OCI-LY7 (cell line): ENCODE results near the gene STH. TPM values are rescaled to one million over a fixed set of nuclear protein-coding genes. Genes with fewer than 3 reads are reported as not detected.

Source experiments
- BruUV-seq: library from RNA; stranded (reverse); fragments of 400-500 nt; replicated peaks from 2 replicates; lab custom pipeline; 2021; lab: Mats Ljungman, UMichigan
- CTCF ChIA-PET: fragments of 300-600 bp; sonication (Branson Sonifier 250); formaldehyde crosslinking; loops from one replicate; lab custom pipeline; 2022; ENCODE audit warnings: antibody characterized with exemption; ENCODE audit not compliant: unreplicated experiment; lab: Charles Lee
- POLR2A ChIA-PET: fragments of 300-600 bp; sonication (Branson Sonifier 250); formaldehyde crosslinking; loops from one replicate; lab custom pipeline; 2022; ENCODE audit warnings: antibody characterized with exemption; lab: Charles Lee
- DNase-seq: peaks from one replicate; pipeline ENCODE4 v3.0.0-alpha.2; 2015; ENCODE audit warnings: low spot score
- H2AFZ ChIP-seq: fragments of 200-600 bp; sonication (generic), shearing (Covaris generic); 2 replicates; pipeline ENCODE4 v1.6.1; 2014; ENCODE audit warnings: mild to moderate bottlenecking, antibody characterized with exemption, low read length, moderate library complexity
- H3K27ac ChIP-seq: fragments of 200-600 bp; sonication (generic); 2 replicates; pipeline ENCODE4 v1.5.1; 2014; ENCODE audit warnings: mixed run types, low read depth, mild to moderate bottlenecking, moderate library complexity, low read length, inconsistent platforms; ENCODE audit not compliant: poor library complexity, severe bottlenecking
- H3K36me3 ChIP-seq: fragments of 200-600 bp; sonication (generic); 2 replicates; pipeline ENCODE4 v1.6.1; 2014; ENCODE audit warnings: mild to moderate bottlenecking, antibody characterized with exemption, low read length, moderate library complexity, mixed read lengths; ENCODE audit not compliant: insufficient read depth
- H3K4me1 ChIP-seq: fragments of 200-600 bp; sonication (generic); 2 replicates; pipeline ENCODE4 v1.5.1; 2014; ENCODE audit warnings: mild to moderate bottlenecking, low read length; ENCODE audit not compliant: insufficient read depth, poor library complexity, severe bottlenecking
- H3K4me2 ChIP-seq: fragments of 200-600 bp; sonication (generic); 2 replicates; pipeline ENCODE4 v1.6.1; 2014; ENCODE audit warnings: mild to moderate bottlenecking, low read length
- H3K4me3 ChIP-seq: fragments of 200-600 bp; sonication (generic); 2 replicates; pipeline ENCODE4 v1.5.1; 2014; ENCODE audit warnings: mild to moderate bottlenecking, low read depth, low read length; ENCODE audit not compliant: poor library complexity, severe bottlenecking
- H3K79me2 ChIP-seq: fragments of 200-600 bp; sonication (generic); 2 replicates; pipeline ENCODE4 v1.6.1; 2016; ENCODE audit warnings: low read depth, mild to moderate bottlenecking, low read length, moderate library complexity, mixed read lengths; ENCODE audit not compliant: insufficient read depth
- H3K9me2 ChIP-seq: fragments of 200-600 bp; sonication (generic); 2 replicates; pipeline ENCODE4 v1.6.1; 2016; ENCODE audit warnings: mild to moderate bottlenecking, low read length, mixed read lengths; ENCODE audit not compliant: insufficient read depth
- H3K9me3 ChIP-seq: fragments of 200-600 bp; sonication (generic); 2 replicates; pipeline ENCODE4 v1.6.1; 2014; ENCODE audit warnings: mild to moderate bottlenecking, mixed run types, low read length, mixed read lengths
- H4K20me1 ChIP-seq: fragments of 200-600 bp; sonication (generic); 2 replicates; pipeline ENCODE4 v1.6.1; 2014; ENCODE audit warnings: mild to moderate bottlenecking, antibody characterized with exemption, low read length, moderate library complexity, mixed read lengths; ENCODE audit not compliant: insufficient read depth
- CTCF ChIP-seq: fragments of 200-600 bp; sonication (generic); conservative IDR thresholded peaks from 2 replicates; pipeline ENCODE4 v1.5.1; 2014; ENCODE audit warnings: mild to moderate bottlenecking, antibody characterized with exemption, low read length, moderate library complexity, mixed read lengths
- EZH2phosphoT487 ChIP-seq: fragments of 200-600 bp; sonication (generic); IDR thresholded peaks from 2 replicates; pipeline ENCODE4 v1.6.1; 2018; ENCODE audit warnings: low read depth, borderline replicate concordance, mild to moderate bottlenecking, mixed run types, antibody characterized with exemption, low read length, moderate library complexity, mixed read lengths
- intact Hi-C: fragments of 100-400 bp; cut with micrococcal nuclease; formaldehyde crosslinking; loops from one replicate; pipeline ENCODE4 v1.10.0; 2022; ENCODE audit not compliant: unreplicated experiment
- total RNA-seq, 2 experiments: library from RNA; depleted of rRNA in 1 of 2; stranded (reverse); fragments of >200 nt in 1 of 2; shearing (Covaris generic) in 1 of 2; gene quantifications; 2 replicates each; pipeline ENCODE4 v1.2.3, GENCODE V29; 2014 to 2022

Gene STH
- total RNA-seq, 2 experiments from 2014 or later = not detected

GRCh38 chr17:45958307-45958706 is 40.7 kb upstream of the STH start:
- ChIA-PET POLR2A (no interaction called here), CTCF (no interaction called here)
- Histone ChIP-seq H4K20me1 (no peaks in the 10 kb centered on the region), H3K27ac (no peak overlapping the region), H3K4me3 (no peak overlapping the region), H3K9me2 (no peaks in the 10 kb centered on the region), H3K36me3 (no peaks in the 10 kb centered on the region), H3K4me1 (no peaks in the 10 kb centered on the region), H3K4me2 (no peak overlapping the region), H2AFZ (no peak overlapping the region), H3K9me3 (no peaks in the 10 kb centered on the region), H3K79me2 (no peaks in the 10 kb centered on the region)
- no TSS peak for BruUV-seq
- TF ChIP-seq CTCF (no peak), EZH2phosphoT487 (no peak)
- no peak for DNase-seq
- intact Hi-C loops = no loop called here

GRCh38 chr17:45958994-45959665 is 39.9 kb upstream of the STH start:
- no peaks in the 10 kb centered on the region for H4K20me1 ChIP-seq
- no peak overlapping the region for H3K4me2 ChIP-seq
- no peaks in the 10 kb centered on the region for H3K36me3 ChIP-seq
- H3K4me1 ChIP-seq = no peaks in the 10 kb centered on the region
- H2AFZ ChIP-seq = no peak overlapping the region
- no peak overlapping the region for H3K27ac ChIP-seq
- no peak for TF ChIP-seq EZH2phosphoT487
- no peak for TF ChIP-seq CTCF
- intact Hi-C loops = no loop called here
- CTCF ChIA-PET = no interaction called here
- no peaks in the 10 kb centered on the region for H3K9me2 ChIP-seq
- no TSS peak for BruUV-seq
- POLR2A ChIA-PET = no interaction called here
- H3K4me3 ChIP-seq = no peak overlapping the region
- no peaks in the 10 kb centered on the region for H3K79me2 ChIP-seq
- no peak for DNase-seq
- H3K9me3 ChIP-seq = no peaks in the 10 kb centered on the region

GRCh38 chr17:45960311-45960710 is 38.7 kb upstream of the STH start:
- no peaks in the 10 kb centered on the region for H3K79me2 ChIP-seq
- no peak overlapping the region for H3K4me2 ChIP-seq
- no peaks in the 10 kb centered on the region for H4K20me1 ChIP-seq
- no peak for DNase-seq
- no peak overlapping the region for H2AFZ ChIP-seq
- ChIA-PET POLR2A (interaction anchor here (1.1 kb wide), 1 partner anchor 17 kb away, joined by 5 read pairs; no protein-coding TSS in a partner anchor), CTCF (no interaction called here)
- no peaks in the 10 kb centered on the region for H3K4me1 ChIP-seq
- H3K4me3 ChIP-seq = no peak overlapping the region
- intact Hi-C loops = no loop called here
- no peaks in the 10 kb centered on the region for H3K36me3 ChIP-seq
- no peak overlapping the region for H3K27ac ChIP-seq
- no TSS peak for BruUV-seq
- H3K9me3 ChIP-seq = no peaks in the 10 kb centered on the region
- no peak for TF ChIP-seq CTCF
- no peak for TF ChIP-seq EZH2phosphoT487
- no peaks in the 10 kb centered on the region for H3K9me2 ChIP-seq
